SU-DHL-6 (cell line): ENCODE results near the gene GALNT17.

Experiments
- H2AFZ ChIP-seq: fragments of 200-600 bp; sonication (generic); 2 replicates; pipeline ENCODE4 v1.6.1; 2014; ENCODE audit warnings: low read depth, mild to moderate bottlenecking, moderate library complexity, mixed read lengths, antibody characterized with exemption, low read length; ENCODE audit not compliant: severe bottlenecking
- H3F3A ChIP-seq: fragments of 200-600 bp; shearing (Covaris generic); 2 replicates; pipeline ENCODE4 v1.6.0; 2016; ENCODE audit warnings: antibody characterized with exemption, mild to moderate bottlenecking; ENCODE audit not compliant: insufficient read depth
- H3K27ac ChIP-seq: fragments of 200-600 bp; sonication (generic); 2 replicates; pipeline ENCODE4 v1.5.1; 2016; ENCODE audit warnings: low read depth, mild to moderate bottlenecking, low read length, moderate library complexity, mixed read lengths
- H3K27me3 ChIP-seq: fragments of 200-600 bp; sonication (generic), shearing (Covaris generic); 2 replicates; pipeline ENCODE4 v1.6.0; 2014; ENCODE audit warnings: mild to moderate bottlenecking, low read length
- H3K36me3 ChIP-seq: fragments of 200-600 bp; sonication (generic); 2 replicates; pipeline ENCODE4 v1.6.1; 2014; ENCODE audit warnings: mild to moderate bottlenecking, low read length, mixed read lengths
- H3K4me2 ChIP-seq: fragments of 300-600, 200-600 bp; shearing (Covaris generic), sonication (generic); 2 replicates; pipeline ENCODE4 v1.6.0; 2014; ENCODE audit warnings: low read length, low read depth, mild to moderate bottlenecking; ENCODE audit not compliant: poor library complexity, severe bottlenecking
- H3K4me3 ChIP-seq: fragments of 200-600 bp; sonication (generic); 2 replicates; pipeline ENCODE4 v1.5.1; 2014; ENCODE audit warnings: antibody characterized with exemption, low read length, mild to moderate bottlenecking, mixed read lengths; ENCODE audit not compliant: insufficient read depth, poor library complexity, severe bottlenecking
- H3K79me2 ChIP-seq: fragments of 200-600 bp; sonication (generic); 2 replicates; pipeline ENCODE4 v1.6.1; 2014; ENCODE audit warnings: mild to moderate bottlenecking, low read length, moderate library complexity; ENCODE audit not compliant: insufficient read depth
- H3K9ac ChIP-seq: fragments of 200-600 bp; sonication (generic); 2 replicates; pipeline ENCODE4 v1.7.0; 2014; ENCODE audit warnings: mild to moderate bottlenecking, low read length
- H3K9me2 ChIP-seq: fragments of 200-600 bp; sonication (generic); replicated peaks from 2 replicates; pipeline ENCODE4 v1.6.1; 2014; ENCODE audit warnings: low read length; ENCODE audit not compliant: insufficient read depth
- H3K9me3 ChIP-seq: fragments of 200-600 bp; sonication (generic); 2 replicates; pipeline ENCODE4 v1.6.1; 2014; ENCODE audit warnings: low read length, mixed read lengths; ENCODE audit not compliant: insufficient read depth
- H4K20me1 ChIP-seq: fragments of 200-600 bp; sonication (generic); 2 replicates; pipeline ENCODE4 v1.6.1; 2014; ENCODE audit warnings: low read depth, mild to moderate bottlenecking, antibody characterized with exemption, low read length, moderate library complexity, mixed read lengths
- EZH2phosphoT487 ChIP-seq: fragments of 200-600 bp; sonication (generic), shearing (Covaris generic); conservative IDR thresholded peaks from 2 replicates; pipeline ENCODE4 v1.6.1; 2018; ENCODE audit warnings: mild to moderate bottlenecking, antibody characterized with exemption, low read length, moderate library complexity, mixed read lengths
- TF ChIP-seq, protein P1 (sequence below): fragments of 200-600 bp; sonication (generic); IDR thresholded peaks from one replicate; pipeline ENCODE4 v1.5.1; 2017; ENCODE audit warnings: antibody characterized with exemption, mild to moderate bottlenecking, low read length, moderate library complexity; ENCODE audit not compliant: insufficient read depth, poor library complexity, severe bottlenecking

The GALNT17 gene

DNA sequence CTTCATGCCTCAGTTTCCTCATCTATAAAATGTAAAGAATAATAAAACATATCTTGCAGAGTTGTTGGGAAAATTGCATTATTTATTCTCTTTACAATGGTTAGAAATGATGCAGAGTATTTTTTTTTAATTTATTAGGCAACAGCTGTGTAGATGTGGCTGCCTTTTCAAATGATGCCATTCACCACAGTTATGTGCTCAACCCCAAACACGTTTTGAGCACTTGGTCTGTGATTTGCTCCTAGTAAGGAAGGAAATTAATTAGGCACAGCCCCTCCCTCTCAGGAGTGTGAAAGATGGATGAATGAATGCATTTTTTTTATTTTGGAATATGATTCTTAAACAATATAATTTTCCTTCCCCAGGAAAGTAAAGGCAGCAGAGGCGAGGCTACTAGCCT, 575.1 kb downstream of the GALNT17 start:
- no peak overlapping the region for H3K4me2 ChIP-seq

DNA sequence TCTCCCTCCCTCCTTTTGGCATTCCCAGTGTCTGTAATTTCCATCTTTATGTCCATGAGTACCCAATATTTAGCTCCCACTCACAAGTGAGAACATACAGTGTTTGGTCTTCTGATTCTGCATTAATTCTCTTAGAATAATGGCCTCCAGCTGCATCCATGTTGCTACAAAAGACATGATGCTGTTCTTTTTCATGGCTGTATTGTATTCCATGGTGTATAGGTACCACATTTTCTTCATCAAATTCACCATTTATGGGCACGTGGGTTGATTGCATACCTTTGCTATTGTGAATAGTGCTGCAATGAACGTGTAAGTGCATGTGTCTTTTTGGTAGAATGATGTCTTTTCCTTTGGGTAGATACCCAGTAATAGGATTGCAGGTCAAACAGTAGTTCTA, 576.8 kb downstream of the GALNT17 start:
- no peaks in the 10 kb centered on the region for H4K20me1 ChIP-seq
- no peak overlapping the region for H2AFZ ChIP-seq

More for the DNA sequence above, 575.1 kb downstream of the GALNT17 start:
- Histone ChIP-seq H3K9ac (no peak overlapping the region), H3K27ac (no peak overlapping the region), H3K4me3 (no peak overlapping the region), H2AFZ (no peak overlapping the region), H3K79me2 (no peaks in the 10 kb centered on the region), H3K36me3 (no peaks in the 10 kb centered on the region), H3F3A (no peaks in the 10 kb centered on the region), H4K20me1 (no peaks in the 10 kb centered on the region), H3K27me3 (no peaks in the 10 kb centered on the region), H3K9me3 (no peaks in the 10 kb centered on the region), H3K9me2 (no peaks in the 10 kb centered on the region)
- no peak for TF ChIP-seq EZH2phosphoT487
- TF ChIP-seq, protein P1, sequence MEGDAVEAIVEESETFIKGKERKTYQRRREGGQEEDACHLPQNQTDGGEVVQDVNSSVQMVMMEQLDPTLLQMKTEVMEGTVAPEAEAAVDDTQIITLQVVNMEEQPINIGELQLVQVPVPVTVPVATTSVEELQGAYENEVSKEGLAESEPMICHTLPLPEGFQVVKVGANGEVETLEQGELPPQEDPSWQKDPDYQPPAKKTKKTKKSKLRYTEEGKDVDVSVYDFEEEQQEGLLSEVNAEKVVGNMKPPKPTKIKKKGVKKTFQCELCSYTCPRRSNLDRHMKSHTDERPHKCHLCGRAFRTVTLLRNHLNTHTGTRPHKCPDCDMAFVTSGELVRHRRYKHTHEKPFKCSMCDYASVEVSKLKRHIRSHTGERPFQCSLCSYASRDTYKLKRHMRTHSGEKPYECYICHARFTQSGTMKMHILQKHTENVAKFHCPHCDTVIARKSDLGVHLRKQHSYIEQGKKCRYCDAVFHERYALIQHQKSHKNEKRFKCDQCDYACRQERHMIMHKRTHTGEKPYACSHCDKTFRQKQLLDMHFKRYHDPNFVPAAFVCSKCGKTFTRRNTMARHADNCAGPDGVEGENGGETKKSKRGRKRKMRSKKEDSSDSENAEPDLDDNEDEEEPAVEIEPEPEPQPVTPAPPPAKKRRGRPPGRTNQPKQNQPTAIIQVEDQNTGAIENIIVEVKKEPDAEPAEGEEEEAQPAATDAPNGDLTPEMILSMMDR: no peak

DNA sequence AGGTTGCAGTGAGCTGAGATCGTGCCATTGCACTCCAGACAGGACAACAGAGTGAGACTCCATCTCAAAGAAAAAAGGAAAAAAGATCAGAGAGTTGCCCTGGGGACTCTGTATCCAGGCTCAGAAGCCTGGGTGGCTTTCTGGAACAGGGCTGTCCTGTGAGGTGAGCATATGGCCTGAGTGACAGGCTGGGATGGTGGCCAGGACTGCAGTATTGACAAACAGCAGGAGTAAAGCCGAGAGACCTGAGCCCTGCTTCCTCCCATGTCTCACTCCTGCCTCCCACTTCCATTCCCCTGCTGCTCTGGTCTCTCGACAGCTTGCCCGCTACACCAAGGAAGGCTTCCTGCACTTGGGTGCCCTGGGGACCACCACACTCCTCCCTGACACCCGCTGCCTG, 578.5 kb downstream of the GALNT17 start:
- H3K9ac ChIP-seq: no peak overlapping the region
- H3K4me2 ChIP-seq: no peak overlapping the region
- no peaks in the 10 kb centered on the region for H3K9me3 ChIP-seq
- no peaks in the 10 kb centered on the region for H3K9me2 ChIP-seq
- H2AFZ ChIP-seq: no peak overlapping the region
- H4K20me1 ChIP-seq: no peaks in the 10 kb centered on the region
- H3K27ac ChIP-seq: no peak overlapping the region
- H3K27me3 ChIP-seq: no peaks in the 10 kb centered on the region
- no peaks in the 10 kb centered on the region for H3K36me3 ChIP-seq
- H3K79me2 ChIP-seq: no peaks in the 10 kb centered on the region
- H3K4me3 ChIP-seq: no peak overlapping the region
- no peaks in the 10 kb centered on the region for H3F3A ChIP-seq
- TF ChIP-seq EZH2phosphoT487: no peak
- TF ChIP-seq, protein P1: no peak

More for the DNA sequence above, 576.8 kb downstream of the GALNT17 start:
- H3F3A ChIP-seq: no peaks in the 10 kb centered on the region
- no peak overlapping the region for H3K27ac ChIP-seq
- H3K9me2 ChIP-seq: no peaks in the 10 kb centered on the region
- no peaks in the 10 kb centered on the region for H3K79me2 ChIP-seq
- no peaks in the 10 kb centered on the region for H3K27me3 ChIP-seq
- H3K9me3 ChIP-seq: no peaks in the 10 kb centered on the region
- H3K9ac ChIP-seq: no peak overlapping the region
- TF ChIP-seq, protein P1: no peak
- no peak for TF ChIP-seq EZH2phosphoT487
- H3K4me3 ChIP-seq: no peak overlapping the region
- no peak overlapping the region for H3K4me2 ChIP-seq
- H3K36me3 ChIP-seq: no peaks in the 10 kb centered on the region
